Sciatic nerve (tissue), 2 donors: ENCODE measurements around the gene ENPP6. TPM values are rescaled to one million over a fixed set of nuclear protein-coding genes. Genes with fewer than 3 reads are reported as not detected.
"Not testable (repeated sequence)": the region's sequence is repeated elsewhere in the genome, so short reads cannot be mapped to it uniquely, and the experiment has no call there.

Experiments used
- ATAC-seq: fragments of 200-7000 bp; cut with Tn5 transposase; one replicate; pipeline ENCODE4 v1.9.1; 2020; ENCODE audit warnings: mild to moderate bottlenecking, moderate library complexity
- DNase-seq: peaks from one replicate; pipeline ENCODE4 v3.0.0-alpha.2; 2020; ENCODE audit warnings: low spot score
- intact Hi-C: fragments of 100-400 bp; cut with DNase I; formaldehyde crosslinking; loops from one replicate; pipeline ENCODE4 v1.14.2; 2022
- total RNA-seq: library from RNA; stranded (reverse); fragmentation: NEBNext Ultra II Directional; extraction: Animal tissue kit (Norgen Biotek cat#: 25700); gene quantifications from one replicate; pipeline ENCODE4 v1.2.1, GENCODE V29; 2021
- donor health status: DM: no; HTN: no; CAD: no.
- donor health status: DM: no; HTN: no; CAD: no.

The ENPP6 gene
- total RNA-seq, 1 donor from 2014 or later = 24.6 TPM

DNA sequence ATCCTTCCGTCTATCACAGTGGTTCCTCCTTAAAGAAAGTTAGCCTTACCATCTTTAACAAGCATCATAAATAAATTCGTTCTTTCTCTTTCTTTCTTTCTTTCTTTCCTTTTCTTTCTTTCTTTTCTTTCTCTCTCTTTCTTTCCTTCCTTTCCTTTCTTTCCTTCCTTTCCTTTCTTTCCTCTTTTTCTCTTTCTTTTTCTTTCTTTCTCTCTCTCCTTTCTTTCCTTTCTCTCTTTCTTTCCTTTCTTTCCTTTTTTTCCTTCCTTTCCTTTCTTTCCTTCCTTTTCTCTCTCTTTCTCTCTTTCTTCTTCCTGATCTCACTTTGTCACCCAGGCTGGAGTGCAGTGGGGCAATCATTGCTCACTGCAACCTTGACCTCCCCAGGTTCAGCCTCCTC lies 60.4 kb downstream of the ENPP6 start:
- intact Hi-C loops = no loop called here
- DNase-seq (no peak), ATAC-seq (no peak)

DNA sequence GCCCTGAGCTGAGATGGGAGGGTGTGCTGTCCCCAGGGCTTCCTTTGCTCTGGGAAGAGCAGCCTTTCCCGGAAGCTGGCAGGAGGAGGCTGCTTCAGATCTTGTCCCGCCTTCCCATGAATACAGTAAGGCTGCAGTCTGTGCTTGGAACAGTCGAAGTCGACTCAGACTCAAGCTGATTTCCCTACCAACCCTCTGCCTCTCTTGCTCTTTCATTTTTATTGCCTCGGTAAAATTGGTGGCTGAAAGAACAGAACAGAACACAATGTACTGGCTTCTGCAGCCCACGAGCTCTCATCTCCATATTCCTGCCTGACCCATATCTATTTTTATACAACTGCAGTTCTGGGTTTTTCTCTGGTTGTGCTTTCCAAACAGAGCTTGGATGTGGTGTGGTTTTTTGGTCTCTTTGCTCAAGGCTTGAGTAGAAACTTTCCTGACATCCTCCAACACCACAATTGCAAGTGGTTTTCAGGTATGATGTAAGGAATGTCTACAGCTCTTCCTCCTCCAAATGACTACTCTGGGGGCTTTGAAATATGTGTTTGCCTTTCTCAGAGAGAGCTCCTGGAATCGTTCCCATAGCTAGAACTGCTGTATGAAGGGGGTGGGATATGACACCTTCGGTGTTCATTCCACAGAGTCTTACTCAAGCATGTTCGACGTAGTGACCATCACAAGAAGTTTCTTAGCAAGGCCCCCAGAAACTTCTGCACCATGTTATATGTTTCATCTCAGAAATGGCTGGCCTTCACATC lies 61.3 kb downstream of the ENPP6 start:
- intact Hi-C loops = no loop called here
- ATAC-seq (peak; percentile 70), DNase-seq (no peak)

DNA sequence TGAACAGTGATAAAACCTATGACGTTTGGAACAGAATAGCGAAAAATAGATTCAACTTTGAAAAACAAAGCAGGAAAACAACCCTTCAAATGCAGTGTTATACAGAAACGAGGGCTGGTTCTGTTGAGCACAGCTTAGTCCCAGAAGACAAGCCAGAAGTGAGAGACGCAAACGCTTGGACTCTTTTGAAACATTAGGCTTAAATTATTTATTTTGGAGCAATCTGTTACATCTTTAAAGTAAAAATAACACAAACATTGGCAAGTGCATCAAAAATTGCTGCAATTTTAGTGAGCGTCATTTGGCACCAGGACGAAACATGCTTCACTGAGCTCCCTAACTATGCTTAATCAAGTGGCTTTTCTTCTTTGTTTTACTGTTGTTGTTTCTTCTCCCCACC lies 63.5 kb downstream of the ENPP6 start:
- ATAC-seq = peak; percentile 84
- no peak for DNase-seq
- intact Hi-C loops = no loop called here

- intact Hi-C loops = no loop called here
- no peak for DNase-seq
- ATAC-seq = peak; percentile 51
Measured at GRCh38 chr4:184153781-184154180, 63.9 kb downstream of the ENPP6 start.

- intact Hi-C loops = no loop called here
- ATAC-seq = no peak
Measured at GRCh38 chr4:184151988-184152485, 65.6 kb downstream of the ENPP6 start.

DNA sequence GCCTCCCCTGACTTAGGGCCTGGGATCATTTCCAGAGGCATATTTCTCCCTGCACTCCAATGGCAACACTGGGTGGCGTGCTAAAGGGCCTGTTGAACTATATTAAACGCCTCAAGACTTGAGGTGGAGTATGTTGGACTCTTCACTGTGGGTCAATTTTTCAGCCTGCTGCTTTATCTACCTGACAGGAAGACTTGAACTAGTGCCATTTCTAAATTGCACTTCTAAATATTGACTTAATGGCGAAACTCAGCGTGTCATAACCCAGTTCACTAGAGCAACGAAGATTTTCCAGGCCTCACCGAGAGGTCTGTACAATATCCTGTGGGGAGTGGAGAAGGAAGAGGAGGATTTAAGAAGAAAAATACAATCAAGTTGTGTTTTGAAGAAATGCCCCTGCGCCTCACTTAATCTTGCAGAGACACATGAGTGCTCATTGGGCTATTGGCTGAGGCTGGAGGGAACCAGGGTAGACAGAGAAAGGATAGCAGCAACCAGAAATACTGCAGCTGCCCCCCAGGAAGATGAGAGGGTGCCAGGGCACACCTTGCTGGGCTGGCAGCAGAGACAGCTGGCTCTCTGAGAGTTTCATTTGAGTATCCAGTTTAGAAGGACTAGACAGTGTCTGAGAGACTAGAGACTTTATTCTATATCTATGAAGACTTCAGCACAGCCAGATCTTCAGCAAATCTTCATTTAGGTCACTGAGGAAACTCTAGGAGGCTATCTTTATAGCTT lies 67.4 kb downstream of the ENPP6 start:
- no peak for DNase-seq
- intact Hi-C loops = no loop called here
- no peak for ATAC-seq

More at GRCh38 chr4:184151988-184152485, 65.6 kb downstream of the ENPP6 start:
- DNase-seq = no peak

DNA sequence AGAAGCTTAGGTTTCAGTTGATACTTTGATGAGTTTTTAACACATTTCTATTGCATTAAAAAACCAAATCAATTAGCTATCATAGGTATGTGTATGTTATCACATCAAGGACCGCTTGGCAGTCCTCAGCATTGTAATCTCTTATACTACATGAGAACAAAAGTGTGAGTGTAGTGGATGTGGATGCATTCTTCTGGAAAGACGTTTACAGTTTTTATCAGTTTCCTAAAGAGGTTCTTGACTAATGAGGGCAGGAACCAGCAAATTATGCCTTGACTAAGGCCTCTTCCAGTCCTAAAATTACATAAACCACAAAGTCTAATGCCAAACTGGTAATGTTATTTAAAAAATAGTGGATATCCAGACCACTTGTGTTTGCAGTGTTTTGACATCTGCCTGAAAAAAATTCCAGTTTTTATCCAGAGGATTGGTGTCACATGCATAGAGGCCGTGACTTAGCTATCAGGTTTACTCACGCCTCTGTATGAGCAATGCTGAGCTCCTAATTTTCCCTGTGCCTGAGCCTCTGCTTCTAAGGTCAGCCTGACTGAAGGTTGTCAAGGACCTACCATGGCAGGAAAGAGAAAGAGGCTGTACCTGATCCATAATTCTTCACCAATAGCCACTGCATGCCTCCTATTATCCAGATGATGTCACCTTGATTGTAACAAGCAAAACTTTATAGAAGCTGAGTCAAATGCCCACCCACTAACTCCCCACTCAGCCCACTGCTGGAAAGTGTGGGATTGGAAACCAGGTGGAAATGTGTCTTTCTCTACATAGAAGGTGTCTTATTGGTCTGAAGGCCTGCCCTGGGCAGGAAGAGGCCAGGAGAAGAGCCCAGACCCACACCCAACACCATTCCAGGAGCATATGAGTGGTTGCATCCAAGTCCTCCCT lies 68.7 kb downstream of the ENPP6 start:
- ATAC-seq = peak; percentile 51
- intact Hi-C loops = no loop called here
- DNase-seq = no peak

- ATAC-seq (no peak), DNase-seq (no peak)
- intact Hi-C loops = no loop called here
Measured at GRCh38 chr4:184147858-184148737, 69.6 kb downstream of the ENPP6 start.

DNA sequence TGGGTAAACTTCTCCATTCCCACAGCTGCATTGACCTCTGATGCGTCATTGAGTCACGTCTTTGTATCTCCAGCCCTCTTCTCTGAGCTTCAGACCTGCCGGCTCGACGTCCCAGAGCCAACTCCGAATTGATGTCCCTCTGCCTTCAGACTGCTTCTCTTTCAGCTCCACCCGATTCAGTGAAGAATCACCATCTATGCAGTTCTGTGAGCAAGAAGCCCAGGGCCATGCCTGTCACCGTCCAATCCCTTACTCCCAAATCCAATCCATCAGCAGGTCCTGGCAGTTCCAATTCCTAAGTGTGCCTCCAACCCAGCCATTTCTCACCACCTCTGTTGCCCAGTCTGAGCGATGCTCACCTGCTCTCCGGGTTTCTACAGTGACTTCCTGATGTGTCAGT lies 70.7 kb downstream of the ENPP6 start:
- ATAC-seq (no peak), DNase-seq (no peak)
- intact Hi-C loops = no loop called here

DNA sequence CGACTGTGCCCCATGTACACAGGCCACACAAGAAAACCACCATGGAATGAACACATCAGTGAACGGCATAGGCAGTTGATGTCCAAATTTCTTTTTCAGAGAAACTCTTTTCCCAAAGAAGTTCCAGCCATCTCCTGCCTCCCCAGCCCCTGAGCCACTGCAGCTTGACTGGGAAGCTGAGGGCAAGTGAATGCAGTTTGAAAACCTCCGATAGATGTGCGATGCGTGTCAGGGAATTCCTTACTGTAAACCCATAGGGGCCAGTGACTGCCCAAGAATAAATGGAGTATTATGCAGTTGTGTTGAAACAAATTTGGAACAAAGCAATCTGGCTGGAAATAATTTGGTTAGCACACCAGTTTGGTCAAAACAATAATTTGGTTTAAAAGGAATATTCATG lies 72.1 kb downstream of the ENPP6 start:
- intact Hi-C loops = no loop called here
- ATAC-seq = no peak
- no peak for DNase-seq

DNA sequence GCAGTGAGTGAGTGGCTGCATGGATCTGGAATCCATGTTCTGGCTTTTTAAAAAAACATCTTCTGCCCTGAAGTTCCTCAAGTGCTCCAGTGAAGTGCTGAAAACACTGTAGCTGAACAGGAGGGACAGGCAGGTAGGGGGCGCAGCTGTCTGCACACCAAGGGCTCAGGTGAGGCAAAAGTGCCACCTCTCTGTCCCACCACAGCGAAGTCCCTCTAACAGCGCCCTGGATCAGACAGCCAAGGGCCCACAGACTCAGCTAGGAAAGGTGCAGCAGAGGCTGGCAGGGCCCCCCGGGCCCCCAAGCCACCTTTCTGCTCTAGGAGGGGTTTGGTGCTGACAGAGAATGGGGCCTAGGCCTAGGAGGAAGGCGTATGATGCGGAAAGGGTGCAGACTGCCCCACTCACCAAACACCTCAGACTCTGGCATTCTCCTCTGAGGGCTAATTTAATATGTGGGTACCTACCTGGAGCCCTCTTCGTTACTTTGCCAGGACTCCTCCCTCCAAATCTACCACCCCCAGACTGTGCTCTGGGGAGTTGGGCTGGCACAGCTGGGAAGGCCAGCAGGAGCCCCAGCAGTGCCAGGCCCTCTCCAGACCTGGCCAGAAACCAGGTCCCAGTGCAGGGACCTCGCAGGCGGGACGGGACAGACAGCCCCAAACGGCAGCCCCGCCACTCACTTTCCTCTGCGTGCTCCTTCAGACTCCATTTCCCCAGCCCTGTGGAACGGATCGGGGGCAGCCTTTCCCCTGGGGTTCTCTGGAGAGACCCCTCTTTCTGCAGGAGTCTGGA lies 73.7 kb downstream of the ENPP6 start:
- ATAC-seq (no peak), DNase-seq (no peak)
- intact Hi-C loops = no loop called here

DNA sequence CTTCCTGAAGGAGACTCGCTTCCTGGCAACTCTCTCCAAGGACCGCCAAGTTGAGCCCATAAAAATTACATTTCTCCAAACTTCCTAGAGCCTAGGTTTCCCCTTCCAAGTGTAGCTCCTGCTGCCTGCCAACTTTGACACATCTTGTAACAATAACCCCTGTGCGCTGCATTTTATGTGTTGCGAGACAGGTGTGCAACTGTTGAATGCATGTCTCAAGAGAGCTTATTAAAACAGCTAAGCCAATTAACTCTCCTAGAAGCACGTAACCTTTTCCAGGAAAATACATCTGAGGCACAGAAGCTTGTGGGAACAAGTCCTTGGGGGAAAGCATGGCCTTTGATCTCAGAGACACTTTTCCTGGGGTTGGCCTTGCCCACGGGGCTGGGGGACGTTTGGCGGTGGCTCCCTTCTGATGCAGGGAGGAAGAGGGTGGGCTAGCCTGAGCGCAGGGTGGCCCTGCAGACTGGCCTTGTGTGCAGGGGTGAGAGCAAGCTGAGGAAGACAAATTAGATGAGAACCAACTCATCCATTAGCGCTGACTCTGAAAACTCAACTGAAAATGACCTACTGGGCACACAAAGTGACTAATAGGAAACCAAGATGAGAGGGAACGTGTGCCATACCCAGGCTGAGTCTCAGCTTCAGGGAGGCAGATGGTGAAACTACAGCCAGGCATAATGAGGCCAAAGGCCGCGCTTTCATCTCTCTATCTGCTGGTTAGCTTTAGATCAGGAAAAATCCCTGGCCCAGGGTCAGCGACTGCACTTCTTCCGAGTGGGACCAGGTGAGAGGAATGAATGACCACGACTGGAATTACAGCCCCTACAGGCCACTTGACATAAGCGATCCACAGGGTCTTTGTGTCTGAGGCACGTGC lies 75.3 kb downstream of the ENPP6 start:
- intact Hi-C loops = no loop called here
- DNase-seq (no peak), ATAC-seq (no peak)

DNA sequence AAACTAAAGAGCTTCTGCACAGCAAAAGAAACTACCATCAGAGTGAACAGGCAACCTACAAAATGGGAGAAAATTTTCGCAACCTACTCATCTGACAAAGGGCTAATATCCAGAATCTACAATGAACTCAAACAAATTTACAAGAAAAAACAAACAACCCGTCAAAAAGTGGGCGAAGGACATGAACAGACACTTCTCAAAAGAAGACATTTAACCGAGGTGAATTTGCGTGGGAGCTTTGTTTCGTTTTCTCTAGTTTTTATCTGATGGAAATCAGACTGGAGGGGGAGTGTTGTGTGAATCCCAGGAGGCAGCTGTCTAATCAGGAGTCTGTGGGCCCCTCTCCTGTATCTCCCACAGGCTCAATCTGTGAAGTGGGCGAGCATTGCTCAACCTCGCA lies 76.8 kb downstream of the ENPP6 start:
- DNase-seq, ATAC-seq, intact Hi-C loops: not testable (repeated sequence)

- DNase-seq (no peak), ATAC-seq (no peak)
- intact Hi-C loops = no loop called here
Measured at GRCh38 chr4:184136525-184136924, 81.1 kb downstream of the ENPP6 start.

DNA sequence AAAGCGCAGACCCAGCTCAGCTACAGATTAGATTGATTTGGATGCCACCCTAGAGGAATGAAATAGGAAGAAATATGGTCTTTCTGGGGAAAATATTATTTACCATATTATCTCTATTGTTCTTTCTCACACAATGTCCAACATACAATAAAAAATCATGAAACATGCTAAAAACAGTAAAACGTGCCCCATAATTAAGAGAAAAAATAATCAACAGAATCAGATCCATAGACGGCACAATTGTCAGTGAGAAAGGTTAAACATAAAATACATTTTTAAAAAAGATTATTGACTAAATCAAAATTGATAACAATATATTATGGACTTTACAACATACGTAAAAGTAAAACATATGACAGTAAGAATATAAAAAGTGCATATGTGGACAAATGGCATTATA lies 90.9 kb downstream of the ENPP6 start:
- DNase-seq (no peak), ATAC-seq (no peak)
- intact Hi-C loops = no loop called here

DNA sequence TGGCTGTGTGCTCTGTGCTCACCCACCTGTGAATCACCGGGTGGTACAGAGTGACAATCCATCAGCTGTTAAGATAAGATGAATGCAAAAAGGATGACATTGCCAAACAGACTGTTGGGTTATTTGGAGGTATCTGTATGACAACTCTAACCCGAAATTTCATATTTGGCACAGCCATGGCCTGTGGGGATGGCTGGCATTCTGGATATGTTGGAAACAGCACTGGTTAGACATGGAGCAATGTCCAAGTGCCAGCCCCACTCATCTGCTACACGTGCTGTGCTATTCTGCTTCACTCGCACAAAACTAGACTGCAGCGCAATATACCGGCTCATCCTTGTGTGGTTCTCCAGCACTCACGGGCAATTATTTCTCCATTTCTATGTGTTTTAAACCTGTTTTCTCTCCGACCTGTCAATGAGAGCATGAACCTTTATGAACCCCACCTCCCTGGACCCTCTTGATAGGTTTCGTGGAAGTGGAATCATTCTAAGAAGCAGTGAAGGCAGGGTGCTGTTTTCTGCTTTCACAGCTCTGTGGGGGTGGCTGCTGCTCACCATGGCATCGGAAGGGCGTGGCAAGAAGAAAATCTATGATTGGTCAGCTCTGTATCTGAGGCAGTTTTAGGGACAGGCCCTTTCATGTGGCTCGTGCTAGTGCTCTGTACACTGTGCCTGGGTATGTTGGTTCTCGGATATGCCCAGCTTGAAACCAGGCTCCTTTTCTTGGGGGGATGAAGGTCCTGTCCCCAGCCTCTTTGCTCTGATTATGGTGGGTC lies 94.9 kb downstream of the ENPP6 start:
- DNase-seq = no peak
- intact Hi-C loops = no loop called here
- ATAC-seq = no peak
